Stimulated activated CD4-positive, alpha-beta T cell treated with anti-CD3 and anti-CD28 coated beads, Interleukin-4, amount 100 ng/mL, for 4 hours (primary cell): ENCODE data around the gene ACSL1.
"Not testable (repeated sequence)": the region's sequence is repeated elsewhere in the genome, so short reads cannot be mapped to it uniquely, and the experiment has no call there.

Experiments
- DNase-seq, 2 experiments: peaks; one replicate each; pipeline ENCODE4 v3.0.0-alpha.2; 2020

ACSL1 gene

DNA sequence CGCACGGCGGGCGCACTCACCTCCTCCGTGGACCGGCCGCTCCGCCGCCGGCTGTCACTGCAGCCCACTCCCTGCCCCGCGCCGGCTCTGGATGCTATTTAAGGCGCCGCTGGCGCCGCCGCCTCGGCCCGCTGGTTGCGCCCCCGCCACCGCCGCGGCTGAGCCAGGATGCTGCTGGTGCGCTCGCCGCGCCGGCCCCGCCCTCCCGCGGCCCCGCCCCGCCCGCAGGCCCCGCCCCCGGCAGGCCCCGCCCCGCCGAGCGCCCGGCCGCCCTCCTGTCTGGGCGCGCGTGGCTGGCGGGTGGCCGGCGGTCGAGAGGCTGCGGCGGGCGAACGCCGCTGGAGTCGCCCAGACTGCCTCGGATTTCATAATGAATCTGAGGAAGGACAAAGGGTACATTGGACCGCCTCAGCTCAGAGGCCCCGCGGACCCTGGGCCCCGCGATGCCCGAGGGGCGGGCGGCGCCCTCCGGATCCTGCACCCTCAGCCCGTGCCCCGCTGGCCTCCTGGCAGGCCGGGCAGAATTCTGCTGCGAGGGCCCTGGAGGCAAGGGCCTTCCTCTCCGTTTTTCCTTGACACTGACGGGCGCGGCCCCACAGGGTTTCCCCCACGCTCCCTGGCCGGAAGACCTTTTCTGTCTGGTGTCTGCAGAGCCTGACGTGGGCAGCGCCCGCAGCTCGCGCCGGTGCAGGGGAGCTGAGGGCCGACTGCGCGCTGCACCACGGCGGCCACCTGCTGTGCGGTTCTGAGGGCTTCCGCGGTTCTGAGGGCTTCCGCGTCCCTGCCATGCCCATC is at the start of gene ACSL1:
Gene ACSL1 (minus strand): TSS at position 73 of the 795 bp plus-strand sequence. CDS start 22,454 bp downstream, outside the sequence.
- DNase-seq = peak; percentile 81 to 82

DNA sequence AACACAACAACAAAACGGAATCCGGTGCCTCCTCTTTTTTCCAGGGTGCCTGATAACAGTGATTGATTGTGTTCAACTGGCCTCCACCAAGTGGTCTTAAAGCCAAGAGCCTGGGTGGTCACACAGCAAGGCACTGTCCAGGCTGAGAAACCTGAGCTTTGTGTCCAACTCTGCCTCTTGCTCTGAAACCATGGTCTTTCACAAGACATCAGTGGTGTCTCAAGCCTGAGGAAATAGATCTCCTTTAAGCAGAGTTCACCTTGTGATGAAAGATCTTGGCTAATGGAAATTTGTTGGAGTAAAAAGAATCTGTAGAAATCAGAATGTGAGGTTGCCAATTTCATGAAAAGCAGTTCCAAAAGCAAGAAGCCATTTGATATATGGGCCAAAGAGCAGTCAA is 47.3 kb upstream of the ACSL1 start:
- DNase-seq = no peak

GRCh38 chr4:184870718-184871117 is 45.0 kb upstream of the ACSL1 start:
- DNase-seq = no peak

DNA sequence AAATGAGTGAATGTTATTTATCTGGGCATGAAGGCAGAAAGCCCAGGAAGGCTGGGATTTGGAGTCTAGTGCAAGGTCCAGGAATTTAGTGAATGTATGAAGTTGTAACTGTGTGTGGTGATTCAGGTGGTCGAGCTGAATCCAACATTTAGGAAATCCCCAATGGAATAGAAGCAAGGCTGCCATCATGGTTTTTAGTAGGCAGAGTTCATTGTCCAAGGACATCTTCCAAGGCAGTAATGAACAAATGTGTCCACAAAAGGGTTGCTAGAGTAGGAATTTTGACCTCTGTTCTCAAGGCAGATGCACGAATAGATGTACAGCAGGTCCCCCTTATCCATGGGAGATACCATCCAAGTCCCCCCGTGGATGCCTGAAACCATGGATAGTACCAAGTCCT is 42.9 kb upstream of the ACSL1 start:
- no peak for DNase-seq

DNA sequence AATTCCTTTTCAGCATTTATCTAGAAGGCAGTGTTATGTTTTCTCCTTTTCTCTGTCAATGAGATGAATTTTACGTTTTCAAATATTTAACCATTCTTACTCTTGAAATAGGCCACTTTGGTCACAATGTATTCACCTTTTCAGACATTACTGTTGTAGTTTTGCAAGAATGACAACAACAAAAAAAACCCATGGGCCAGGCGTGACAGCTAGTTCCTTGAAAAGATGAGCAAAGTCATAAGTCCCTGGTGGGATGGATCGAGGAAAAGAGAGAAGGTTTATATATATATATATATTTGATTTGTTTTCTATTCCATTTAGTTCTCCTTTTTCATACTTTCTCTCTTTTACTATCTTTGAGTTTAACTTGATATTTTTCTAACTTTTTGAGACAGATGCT is 38.1 kb upstream of the ACSL1 start:
- DNase-seq = no peak

GRCh38 chr4:184861047-184861446 is 35.3 kb upstream of the ACSL1 start:
- DNase-seq = no peak

GRCh38 chr4:184860018-184860779 is 34.4 kb upstream of the ACSL1 start:
- DNase-seq = no peak

DNA sequence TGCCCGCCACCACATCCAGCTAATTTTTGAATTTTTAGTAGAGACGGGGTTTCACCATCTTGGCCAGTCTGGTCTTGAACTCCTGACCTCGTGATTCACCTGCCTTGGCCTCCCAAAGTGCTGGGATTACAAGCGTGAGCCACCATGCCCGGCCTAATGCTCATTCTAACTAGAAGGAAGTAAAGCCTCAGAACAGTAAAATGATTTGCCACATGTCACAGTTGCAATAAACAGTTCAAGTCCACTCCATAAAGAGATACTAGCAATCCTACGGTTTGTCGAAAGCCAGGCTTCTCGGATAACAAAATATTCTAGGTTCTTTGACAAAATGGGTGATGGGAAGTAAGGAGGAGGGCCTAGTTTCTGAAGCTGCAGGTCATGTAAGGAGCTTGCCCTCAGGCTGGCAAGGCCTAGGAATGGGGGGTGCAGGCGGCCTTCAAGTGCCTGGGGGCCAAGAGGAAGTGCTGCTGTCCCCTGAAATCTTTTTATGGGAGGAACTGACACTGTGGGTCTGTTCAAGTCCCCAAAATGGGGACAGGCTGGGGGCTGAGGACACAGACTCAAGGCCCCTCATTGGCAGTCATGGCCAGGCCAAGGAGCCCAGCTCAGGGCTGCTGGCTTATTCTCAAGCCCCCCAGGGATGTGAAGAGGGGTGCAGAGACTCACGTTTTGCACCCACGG is 31.8 kb upstream of the ACSL1 start:
- no peak for DNase-seq

DNA sequence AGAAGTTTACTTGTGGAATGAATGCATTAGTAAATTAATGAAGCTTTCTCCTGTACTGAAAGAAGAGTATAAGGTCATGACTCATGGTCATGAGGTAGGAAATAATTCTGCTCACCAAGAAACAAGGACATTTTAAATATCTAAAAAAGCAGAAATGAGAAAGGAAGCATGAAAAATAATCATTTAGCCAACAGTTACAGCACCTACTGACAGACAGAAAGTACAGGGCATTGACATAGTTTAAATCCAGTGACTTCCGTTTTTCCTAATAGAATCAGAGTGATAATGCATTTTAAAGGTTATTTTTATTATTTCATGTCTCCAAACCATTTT is 30.5 kb upstream of the ACSL1 start:
- DNase-seq = no peak

GRCh38 chr4:184854673-184855072 is 28.9 kb upstream of the ACSL1 start:
- DNase-seq = no peak

- no peak for DNase-seq
Observed at GRCh38 chr4:184853436-184853835, 27.7 kb upstream of the ACSL1 start.

DNA sequence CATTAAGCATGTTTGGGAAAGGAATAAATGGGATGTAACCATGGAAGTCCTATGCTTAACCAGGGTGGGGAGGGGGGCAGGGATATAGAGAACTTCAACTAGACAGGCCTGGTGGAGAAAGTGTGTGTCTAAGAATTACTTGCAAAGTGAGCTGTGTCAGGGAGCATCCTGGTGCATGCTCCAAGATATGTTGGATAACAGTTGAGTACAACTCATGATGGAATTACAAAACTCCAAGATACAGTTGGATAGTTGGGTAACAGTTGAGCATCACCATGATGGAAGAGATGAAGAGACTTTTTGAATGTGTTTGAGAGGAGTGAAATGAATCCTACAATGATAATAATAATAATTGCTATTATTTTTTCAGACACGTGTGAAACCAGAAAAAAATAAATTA is 26.1 kb upstream of the ACSL1 start:
- DNase-seq = no peak

DNA sequence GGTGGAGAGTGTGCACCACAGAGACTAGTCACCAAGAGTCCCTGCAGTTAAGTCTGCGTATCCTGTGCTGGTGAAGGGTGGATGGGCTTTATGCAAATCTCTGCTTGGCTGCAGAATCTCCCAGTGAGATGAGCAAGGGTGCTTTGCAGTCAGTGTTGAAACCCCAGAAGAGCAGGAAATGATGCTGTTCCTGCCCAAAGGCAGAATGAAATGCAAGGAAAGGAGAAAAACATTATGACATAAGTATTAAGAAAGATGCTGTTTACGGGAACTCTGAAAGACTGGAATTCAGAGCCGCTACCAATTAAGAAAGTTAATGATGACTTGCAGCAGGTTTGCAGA is 25.4 kb upstream of the ACSL1 start:
- no peak for DNase-seq

DNA sequence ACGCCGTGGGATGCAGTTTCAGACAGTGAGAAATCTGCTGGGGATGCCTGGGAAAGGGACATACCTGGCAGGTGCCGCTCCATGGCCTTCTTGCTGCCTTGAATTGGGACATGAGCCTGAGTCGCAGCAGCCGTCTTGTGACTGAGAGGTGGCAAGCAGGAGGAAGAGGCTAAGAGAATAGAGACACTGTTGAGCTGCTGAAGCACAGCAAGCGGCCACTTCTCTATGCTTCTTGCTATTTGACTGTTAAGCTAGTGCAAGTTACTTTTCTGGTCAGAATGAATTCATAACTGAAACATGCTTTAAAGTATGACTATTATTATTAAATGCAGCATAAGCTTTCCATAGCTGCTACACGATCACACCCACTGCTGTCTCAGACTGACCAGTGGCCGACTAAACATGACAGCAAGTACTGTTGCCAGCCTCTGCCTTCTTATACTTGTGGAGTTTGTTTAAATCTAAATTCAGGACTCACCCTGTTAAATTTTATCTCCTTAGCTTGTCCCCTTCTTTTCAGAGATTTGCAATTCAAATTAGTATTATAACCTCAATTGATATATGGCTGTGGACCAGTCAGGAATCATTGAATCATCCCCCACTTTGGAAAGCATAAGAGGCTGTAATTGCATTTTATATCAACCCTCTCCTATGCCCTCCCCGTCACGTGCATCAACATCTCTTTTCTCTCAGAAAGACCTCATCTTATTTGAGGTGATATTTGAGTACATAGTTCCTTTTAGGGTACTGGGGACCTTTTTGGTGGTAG is 24.8 kb upstream of the ACSL1 start:
- no peak for DNase-seq

GRCh38 chr4:184850018-184850417 is 24.2 kb upstream of the ACSL1 start:
- DNase-seq = no peak

- DNase-seq = no peak
Observed at GRCh38 chr4:184849185-184849584, 23.4 kb upstream of the ACSL1 start.

DNA sequence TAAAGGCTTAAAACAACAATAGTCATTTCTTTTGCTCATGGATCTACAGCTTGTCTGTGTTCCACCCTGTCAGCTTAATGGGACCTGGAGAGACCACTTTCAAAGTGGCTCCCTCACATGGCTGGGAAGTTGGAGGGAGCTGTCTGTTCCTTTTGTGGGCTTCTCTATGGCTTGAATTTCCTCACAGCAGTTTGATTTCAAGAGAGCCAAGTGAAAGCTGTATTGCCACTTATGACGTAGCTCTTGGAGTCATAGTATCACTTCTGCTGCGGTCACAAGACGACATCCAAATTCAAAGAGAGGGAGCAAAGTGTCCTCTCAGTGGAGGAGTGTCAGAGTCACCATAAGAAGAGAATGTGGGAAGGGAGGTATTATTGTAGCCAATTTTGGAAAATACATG is 22.7 kb upstream of the ACSL1 start:
- no peak for DNase-seq

DNA sequence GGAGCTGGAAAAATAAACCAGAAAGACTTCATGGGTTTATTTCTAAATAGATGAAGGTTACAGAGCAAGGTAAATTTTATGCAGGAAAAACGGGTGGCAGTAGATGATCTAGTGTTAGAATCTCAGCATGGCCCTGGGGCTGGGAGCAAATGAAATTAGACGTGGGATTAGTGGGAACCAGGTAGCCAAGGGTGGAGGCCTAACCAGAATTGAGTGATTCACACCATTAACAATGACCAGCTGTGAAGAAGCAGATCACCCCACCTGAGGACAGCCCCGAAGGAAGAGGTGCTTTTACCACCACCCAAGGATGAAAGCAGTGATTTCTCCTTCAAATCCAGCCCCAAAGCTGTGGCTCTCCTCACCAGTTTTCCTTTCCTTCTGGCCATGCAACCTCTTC is 20.8 kb upstream of the ACSL1 start:
- no peak for DNase-seq

DNA sequence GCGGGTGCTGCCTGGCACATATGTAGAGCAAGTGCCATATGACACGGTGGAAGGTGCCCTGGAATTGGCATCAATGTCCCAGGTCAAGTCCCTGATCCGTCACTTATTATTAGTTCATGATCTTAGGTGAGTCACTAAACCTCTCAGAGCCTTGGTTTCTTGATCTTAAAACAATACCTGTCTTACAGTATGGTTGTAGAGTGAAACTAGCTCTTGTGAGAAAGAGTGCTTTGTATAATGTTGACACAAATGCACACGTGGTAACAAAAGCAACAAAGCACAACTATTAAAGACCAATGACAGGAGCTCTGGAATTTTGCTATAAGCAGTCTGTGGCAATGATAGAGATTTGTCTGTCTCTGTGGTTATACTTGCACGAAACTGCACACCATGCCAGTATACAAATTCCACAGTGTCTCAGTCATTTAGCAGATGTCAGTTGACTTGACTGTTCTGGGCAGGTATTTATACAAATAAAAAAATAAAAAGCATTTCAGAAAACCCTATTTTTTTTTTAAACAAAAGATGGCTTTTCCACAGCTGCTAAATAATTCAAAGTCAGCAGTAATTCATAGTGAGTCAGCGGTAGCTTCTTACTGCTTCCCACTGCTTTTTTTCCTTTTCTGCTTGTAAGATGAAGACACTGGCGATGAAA is 19.7 kb upstream of the ACSL1 start:
- no peak for DNase-seq

DNA sequence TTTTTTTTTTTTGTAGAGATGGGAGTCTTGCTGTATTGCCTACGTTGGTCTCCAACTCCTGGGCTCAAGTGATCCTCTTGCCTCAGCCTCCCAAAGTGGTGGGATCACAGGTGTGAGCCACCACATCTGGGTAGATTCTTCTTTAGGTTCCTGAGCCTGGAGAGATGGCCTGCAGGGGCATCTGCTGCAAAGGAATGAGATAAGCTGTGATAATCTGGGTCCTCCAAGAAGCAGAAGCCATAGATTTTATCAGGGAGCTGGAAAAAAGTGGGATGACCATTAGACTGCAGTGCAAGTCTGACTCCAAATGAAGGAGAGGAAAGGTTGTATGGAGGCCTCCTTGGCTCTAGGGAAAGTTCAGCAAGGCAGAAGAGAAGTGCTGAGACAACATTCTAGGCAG is 19.0 kb upstream of the ACSL1 start:
- no peak for DNase-seq

DNA sequence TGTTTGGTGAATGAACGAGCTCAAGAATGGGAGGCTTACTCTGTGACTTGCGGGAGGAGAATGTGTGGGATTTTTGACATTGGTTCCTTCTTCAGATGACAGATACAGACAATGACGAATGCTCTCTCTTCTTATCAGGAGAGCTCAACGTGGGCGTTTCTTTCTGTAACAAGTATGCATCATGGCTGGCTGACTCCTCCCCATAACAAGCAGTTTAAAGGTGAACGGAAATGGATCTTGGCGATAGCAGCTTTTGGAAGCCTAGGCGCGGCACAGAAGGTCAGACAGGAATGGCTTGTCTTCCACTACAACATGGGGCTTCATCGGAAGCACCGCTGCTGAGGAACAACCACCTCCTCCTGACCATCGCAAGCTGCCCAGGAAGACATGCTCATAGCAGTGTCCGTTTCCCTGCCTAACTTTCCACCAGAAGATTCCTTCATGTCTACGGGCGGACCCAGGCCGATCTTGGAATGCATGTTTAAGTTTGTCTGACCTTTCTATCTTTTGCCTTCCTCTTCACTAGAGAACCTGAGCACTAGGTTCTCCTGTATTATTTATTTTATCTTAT is 18.3 kb upstream of the ACSL1 start:
- DNase-seq = peak in 1 of 2 experiments; percentile 14

DNA sequence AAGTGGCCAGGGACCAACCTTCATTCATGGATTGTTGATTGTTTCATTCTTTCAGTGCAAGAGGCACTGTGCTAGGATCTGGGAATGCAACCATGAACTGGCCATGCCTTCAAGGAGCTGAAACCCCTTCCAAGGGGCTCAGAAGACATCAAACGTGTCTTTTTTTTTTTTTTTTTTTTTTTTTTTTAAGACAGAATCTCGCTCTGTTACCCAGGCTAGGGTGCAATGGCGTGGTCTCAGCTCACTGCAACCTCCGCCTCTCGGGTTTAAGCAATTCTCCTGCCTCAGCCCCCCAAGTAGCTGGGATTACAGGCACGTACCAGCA is 13.3 kb upstream of the ACSL1 start:
- not testable (repeated sequence) for DNase-seq
